GM18868 (cell line): ENCODE data around the gene PSMB11.

Experiments used
- ATAC-seq: cut with Tn5 transposase; IDR thresholded peaks from one replicate; pipeline ENCODE4 v1.9.1; 2021; ENCODE audit warnings: mild to moderate bottlenecking, moderate library complexity; ENCODE audit not compliant: unreplicated experiment

PSMB11 gene

DNA sequence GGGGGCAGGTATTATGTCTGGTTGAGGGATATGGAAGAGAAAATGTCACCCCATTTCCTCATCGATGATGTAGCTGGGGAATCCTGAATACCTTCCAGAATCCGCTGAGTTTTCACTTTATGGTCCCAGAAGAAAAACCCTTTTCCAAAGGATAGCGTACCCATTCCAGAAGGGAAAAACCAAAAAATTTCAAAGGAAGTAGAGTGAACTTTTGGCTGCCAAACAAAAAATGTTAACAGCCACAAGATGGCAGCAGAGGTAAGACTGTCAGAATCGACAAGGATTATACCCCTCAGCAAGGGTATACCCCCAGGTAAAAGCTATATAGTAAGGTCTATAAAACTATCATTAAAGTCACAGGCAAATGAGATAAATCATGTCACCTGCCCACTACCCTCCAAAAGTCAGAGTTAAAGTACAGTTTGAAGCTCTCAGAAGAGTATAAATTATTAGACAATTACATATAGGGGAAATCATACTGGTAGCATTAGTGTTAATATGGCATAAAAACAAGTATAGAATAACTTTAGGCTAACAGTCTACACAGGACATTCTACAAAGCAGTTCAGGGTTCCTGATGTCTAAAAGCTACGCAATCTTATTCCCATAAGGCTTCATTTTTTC lies 34.9 kb downstream of the PSMB11 start:
- ATAC-seq = no peak

DNA sequence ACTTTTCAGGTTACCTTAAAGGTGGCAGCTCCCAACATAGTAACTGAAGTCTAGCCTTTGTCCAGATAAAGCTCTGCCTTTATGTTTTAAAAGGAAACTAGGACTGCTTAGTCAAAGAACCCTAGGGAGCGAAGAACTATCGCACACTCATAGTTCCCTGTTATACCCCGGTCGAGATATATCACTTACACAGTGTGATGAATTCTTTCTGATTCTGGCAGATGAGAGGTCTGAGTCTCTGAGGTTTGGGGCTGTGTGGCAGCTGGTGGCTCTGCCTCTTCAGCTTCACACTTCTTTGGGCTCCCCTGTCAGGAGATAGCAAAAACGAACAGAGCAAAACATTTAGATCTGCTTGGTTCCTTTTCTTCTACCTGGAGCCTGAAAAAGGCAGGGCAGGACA lies 36.0 kb downstream of the PSMB11 start:
- ATAC-seq = no peak

DNA sequence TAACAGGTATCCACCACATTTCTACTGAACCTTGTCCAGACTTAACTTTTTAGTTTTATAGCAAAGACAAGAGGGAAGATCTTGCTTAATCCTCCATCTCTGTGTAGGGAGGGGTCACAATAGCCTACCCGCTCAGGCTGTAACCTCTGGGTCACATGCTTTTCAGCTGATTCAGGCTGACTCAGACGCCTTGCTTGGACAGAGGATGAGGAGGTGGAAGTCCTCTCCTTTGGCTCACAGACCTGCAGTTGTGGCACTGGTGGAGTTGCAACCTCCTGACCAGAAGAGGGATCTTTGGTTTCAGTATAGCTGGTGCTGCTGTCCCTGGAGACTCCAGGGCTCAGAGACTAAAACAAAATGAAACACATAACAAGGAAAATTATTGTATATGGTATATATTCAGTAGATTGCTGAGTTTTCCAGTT lies 36.7 kb downstream of the PSMB11 start:
- no peak for ATAC-seq

DNA sequence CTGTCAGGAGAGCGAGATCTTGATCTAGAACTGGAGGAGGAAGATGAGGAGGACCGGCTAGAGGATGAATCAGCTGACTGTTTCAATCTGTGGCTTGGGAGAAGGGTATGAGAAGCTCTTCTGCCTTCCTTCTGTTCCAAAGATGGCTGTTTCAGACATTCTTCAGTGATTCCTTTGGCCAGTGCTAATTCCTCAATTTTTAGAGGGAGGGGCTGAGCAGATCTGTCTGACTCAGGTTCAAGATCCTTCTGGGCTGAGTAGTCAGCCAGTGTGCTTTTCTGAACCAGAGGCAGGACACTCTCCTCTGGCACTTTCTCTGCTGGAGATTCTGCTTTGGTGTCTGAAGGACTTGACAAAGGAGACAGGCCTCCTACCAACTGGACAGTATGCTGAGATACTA lies 37.7 kb downstream of the PSMB11 start:
- no peak for ATAC-seq

DNA sequence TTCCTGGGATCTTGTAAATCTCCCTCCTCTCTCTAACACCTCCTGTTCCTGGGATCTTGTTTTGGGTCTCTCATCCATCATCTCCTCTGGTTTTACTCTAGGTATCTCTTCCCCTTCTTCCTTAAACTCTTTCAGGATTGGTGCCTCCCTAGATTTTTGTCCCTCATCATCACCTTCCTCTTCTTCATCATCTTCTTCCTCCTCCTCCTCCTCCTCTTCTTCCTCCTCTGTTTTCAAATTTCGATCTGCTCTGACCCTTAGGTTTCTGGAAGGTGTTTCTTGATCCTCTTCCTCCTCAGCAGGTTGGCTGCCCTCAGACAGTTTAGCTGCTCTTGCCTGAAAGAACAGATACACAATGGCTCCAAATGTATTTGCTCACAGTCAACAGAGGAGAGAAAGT lies 38.5 kb downstream of the PSMB11 start:
- ATAC-seq = no peak

DNA sequence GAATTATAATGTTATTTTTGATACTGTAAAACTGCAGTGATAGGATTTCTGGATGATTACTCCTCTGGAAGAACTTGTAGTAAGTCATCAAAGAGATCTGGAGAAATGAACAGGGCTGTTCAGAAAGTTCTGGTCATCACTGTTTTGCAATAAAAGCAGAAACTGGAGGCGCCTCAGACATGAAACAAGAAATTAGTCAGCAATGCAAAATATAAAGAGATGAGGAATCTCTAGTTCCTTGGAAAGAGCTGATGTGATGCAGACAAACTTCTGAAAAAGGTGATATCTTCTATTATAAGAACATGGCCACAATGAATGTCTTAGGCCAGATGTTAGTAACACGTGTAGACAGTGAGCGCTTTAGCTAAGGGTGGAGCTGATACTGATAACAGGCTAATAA lies 43.4 kb downstream of the PSMB11 start:
- ATAC-seq = no peak

DNA sequence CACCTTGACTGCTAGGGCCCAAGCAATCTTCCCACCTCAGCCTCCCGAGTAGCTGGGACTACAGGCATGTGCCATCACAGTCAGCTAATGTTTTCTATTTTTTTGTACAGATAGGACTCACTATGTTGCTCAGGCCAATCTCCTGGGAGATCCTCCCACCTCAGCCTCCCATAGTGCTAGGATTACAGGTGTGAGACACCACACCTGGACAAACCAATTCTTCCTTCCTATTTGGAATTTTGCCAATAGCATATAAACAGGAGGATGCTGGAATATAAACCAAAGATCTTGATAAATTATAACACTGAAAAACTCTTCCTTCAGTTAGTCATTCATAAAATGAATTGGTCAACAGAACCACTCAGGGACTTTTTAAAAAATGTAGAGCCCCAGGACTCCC lies 44.6 kb downstream of the PSMB11 start:
- no peak for ATAC-seq

DNA sequence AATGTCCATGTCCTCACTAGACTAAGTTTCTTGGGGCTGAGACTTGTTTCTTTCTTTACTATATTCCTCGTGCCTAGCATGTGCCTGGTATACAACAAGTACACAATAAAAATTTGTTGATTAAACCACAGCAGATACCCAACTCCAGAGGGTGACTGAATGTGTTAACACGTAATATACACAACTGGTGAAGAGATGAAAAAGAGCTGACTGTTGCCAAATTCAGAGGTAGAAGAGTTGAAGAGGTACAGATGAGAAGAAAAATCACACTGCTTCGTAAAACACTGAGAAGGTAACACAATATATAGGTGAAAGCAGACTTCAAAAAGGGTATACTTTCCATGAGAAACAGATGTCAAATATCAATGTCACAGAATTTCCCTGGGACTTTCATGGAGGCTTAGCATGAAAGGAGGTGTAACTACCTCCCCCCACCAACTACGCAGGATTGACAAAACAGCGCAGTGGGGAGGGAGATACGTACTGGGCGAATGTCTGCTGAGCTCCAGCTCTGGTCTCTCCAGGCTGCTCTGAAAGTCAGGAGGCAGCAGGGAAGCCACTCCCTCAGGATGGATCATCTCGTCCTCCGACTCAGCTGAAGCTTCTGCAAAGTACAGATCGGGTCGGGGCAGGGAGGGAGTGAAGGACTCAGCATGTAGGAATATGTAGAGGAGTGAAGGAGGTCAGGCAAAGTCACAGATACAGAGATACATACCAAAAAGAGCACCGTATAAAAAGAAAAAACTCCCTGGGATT lies 47.7 kb downstream of the PSMB11 start:
- no peak for ATAC-seq

DNA sequence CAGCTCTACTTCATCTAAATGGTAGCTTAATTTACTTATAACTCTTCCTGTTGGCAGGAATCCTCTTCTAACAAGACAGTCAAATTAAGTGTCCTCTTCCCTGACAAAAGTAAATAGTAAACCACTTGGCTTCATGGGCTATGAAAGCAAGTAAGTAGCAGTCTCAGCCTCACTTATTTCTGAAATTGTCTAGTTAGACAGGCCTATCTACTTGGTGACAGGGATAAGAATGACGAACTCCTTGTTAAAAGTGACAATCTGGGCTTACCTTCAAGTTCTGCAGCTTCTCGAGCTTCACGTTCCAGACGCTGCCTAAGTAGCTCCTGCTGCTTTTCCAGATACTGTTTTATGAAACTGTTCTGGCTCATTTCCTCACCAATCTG lies 48.2 kb downstream of the PSMB11 start:
- no peak for ATAC-seq

DNA sequence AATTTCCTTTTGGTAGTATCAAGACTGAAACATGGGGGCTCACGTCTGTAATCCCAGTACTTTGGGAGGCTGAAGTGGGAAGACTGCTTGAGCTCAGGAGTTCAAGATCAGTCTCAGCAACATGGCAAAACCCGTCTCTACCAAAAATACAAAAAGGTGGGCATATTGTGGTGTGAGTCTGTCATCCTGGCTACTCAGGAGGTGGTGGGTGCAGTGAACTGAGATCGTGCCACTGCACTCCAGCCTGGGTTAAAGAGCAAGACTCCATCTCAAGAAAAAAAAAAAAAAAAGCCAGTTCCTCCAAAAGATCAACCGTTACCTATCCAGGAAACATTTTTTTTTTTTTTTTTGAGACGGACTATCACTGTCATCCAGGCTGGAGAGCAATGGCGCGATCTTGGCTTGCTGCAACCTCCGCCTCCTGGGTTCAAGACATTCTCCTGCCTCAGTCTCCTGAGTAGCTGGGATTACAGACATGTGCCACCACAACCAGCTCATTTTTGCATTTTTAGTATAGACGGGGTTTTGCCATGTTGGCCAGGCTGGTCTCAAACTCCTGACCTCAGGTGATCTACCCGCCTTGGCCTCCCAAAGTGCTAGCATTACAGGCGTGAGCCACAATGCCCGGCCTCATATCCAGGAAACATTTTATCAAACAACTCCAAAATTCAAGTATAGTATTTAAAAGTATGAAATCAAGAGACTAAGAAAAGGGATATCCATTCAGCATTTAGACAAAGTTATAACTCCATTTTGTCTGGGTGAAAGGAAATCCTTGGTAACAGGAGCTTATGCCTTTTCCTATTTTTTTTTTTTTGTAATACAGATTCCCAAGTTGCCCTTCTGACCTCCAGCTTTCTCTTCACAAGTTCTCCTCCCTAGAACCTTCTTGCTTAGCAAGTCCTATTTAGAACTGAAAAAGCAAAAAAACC lies 49.5 kb downstream of the PSMB11 start:
- no peak for ATAC-seq

DNA sequence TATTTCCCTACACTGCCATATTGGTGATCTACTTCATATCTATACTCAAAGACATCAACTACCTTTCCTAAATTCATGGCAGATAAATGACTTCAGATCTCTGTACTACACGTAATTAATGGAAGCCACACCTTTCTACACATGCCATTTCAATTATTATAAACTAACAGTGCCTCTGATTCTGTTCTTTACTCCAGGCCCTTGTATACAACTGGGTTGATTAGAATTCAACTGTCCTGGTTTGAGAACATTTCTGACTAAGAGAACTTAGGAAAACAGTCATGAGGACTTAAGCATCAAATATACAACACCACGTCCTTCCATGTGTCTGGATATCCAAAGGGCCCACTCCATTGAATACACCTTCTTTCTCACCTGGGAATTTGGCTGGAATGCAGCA lies 51.1 kb downstream of the PSMB11 start:
- ATAC-seq = no peak

DNA sequence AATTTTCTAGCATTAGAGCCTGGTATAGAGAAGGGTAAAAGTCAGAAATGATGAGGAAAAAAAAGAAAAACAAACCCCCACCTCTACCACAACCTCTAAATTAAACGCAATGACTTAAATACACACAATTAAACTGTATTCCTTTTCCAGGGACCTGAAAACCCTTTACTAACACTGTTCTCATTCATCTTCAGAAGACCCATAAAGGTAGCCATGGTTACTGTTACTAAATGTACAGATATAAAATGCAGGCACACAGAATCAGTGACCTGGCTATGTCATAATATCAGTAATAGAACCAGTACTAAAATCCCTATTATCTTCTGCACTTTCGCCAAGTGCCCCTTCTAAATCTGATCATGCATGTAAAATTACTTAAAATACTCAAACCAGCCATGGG lies 51.5 kb downstream of the PSMB11 start:
- no peak for ATAC-seq
